ENCODE data around the gene CPA5. TPM values are rescaled to one million over a fixed set of nuclear protein-coding genes. Genes with fewer than 3 reads are reported as not detected.

Gene CPA5
- total and polyA plus RNA-seq, 9 of the 15 experiments (the other 6 are each of a cell fraction or from before 2014, with no cell fraction given): 0.13 to 2.4 (median 0.91) TPM

DNA sequence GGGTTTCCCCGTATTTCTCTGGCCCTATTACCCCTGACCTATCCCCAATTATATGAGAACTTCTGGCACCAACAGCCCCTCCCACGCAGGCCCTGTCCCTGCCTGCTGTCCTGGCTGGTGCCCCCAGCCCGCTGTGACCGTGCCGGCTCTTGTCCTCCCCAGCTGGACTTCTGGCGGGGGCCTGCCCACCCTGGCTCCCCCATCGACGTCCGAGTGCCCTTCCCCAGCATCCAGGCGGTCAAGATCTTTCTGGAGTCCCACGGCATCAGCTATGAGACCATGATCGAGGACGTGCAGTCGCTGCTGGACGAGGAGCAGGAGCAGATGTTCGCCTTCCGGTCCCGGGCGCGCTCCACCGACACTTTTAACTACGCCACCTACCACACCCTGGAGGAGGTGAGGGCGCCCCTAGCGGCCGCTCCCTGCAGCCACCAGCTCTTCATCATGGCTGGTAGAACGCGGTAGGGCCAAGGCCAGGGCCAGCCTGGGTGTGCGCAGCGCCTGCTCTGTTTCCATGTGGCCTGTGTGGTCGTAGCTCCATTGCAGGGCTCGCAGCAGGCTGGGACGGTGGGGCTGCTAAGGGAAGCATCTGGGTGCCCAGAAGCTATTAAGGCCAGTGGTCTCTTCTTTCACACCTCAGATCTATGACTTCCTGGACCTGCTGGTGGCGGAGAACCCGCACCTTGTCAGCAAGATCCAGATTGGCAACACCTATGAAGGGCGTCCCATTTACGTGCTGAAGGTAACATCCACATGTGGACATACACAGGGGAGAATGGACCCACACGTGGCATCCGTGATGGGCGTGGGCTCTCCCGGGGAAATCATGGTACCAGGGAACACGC, 37.1 kb downstream of the CPA5 start (continued):
- TF ChIP-seq, protein P1, sequence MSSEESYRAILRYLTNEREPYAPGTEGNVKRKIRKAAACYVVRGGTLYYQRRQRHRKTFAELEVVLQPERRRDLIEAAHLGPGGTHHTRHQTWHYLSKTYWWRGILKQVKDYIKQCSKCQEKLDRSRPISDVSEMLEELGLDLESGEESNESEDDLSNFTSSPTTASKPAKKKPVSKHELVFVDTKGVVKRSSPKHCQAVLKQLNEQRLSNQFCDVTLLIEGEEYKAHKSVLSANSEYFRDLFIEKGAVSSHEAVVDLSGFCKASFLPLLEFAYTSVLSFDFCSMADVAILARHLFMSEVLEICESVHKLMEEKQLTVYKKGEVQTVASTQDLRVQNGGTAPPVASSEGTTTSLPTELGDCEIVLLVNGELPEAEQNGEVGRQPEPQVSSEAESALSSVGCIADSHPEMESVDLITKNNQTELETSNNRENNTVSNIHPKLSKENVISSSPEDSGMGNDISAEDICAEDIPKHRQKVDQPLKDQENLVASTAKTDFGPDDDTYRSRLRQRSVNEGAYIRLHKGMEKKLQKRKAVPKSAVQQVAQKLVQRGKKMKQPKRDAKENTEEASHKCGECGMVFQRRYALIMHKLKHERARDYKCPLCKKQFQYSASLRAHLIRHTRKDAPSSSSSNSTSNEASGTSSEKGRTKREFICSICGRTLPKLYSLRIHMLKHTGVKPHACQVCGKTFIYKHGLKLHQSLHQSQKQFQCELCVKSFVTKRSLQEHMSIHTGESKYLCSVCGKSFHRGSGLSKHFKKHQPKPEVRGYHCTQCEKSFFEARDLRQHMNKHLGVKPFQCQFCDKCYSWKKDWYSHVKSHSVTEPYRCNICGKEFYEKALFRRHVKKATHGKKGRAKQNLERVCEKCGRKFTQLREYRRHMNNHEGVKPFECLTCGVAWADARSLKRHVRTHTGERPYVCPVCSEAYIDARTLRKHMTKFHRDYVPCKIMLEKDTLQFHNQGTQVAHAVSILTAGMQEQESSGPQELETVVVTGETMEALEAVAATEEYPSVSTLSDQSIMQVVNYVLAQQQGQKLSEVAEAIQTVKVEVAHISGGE (CRISPR knock-in tag; IDR thresholded peaks at IDR 0.05): no peak
- no peak for TF ChIP-seq ATF3 (IDR thresholded peaks at IDR 0.05)
- TF ChIP-seq ATF3 (CRISPR knock-in tag; conservative IDR thresholded peaks at IDR 0.05): no peak
- TF ChIP-seq TOE1 (IDR thresholded peaks at IDR 0.05; ENCODE audit: borderline replicate concordance): no peak
- no peak for TF ChIP-seq TOE1 (CRISPR knock-in tag; IDR thresholded peaks at IDR 0.05; ENCODE audit: borderline replicate concordance, low read depth)
- peak; percentile 35; the same call in 1 of the 2 replicates for TF ChIP-seq ETV1 (tag; conservative IDR thresholded peaks at IDR 0.05; ENCODE audit: low read depth)
- no peak for TF ChIP-seq CBX2 (IDR thresholded peaks at IDR 0.05; ENCODE audit: insufficient read depth, low read length, poor library complexity, severe bottlenecking)
- no peak for TF ChIP-seq ZNF232 (CRISPR knock-in tag; IDR thresholded peaks at IDR 0.05)
- TF ChIP-seq SAFB (IDR thresholded peaks at IDR 0.05; ENCODE audit: borderline replicate concordance, low read depth, low read length): no peak
- TF ChIP-seq KAT8 (IDR thresholded peaks at IDR 0.05; ENCODE audit: low read depth): no peak
- 0 out of 2 replicates have a peak, but pooled peaks have one; percentile 9 for TF ChIP-seq ATF7 (IDR thresholded peaks at IDR 0.05)
- TF ChIP-seq HNRNPUL1 (IDR thresholded peaks at IDR 0.05; ENCODE audit: low read length): no peak
- no peak for TF ChIP-seq CREBBP (IDR thresholded peaks at IDR 0.05; ENCODE audit: low read depth, low read length)
- TF ChIP-seq PHF21A (IDR thresholded peaks at IDR 0.05; ENCODE audit: borderline replicate concordance, low read depth): no peak
- no peak for TF ChIP-seq RBM14 (IDR thresholded peaks at IDR 0.05; ENCODE audit: borderline replicate concordance, insufficient read depth, low read depth, low read length)
- peak; percentile 39; the same call in 1 of the 2 replicates for TF ChIP-seq ARID4B (CRISPR knock-in tag; IDR thresholded peaks at IDR 0.05)
- no peak for TF ChIP-seq RBM34 (IDR thresholded peaks at IDR 0.05; ENCODE audit: borderline replicate concordance, insufficient read depth, low read length)

All from K562 (cell line).